GM10266 (cell line): Measurements from ENCODE around the gene NRXN3.

Experiments
- DNase-seq: peaks from one replicate; pipeline ENCODE4 v3.0.0; 2012; ENCODE audit errors: extremely low spot score
- CTCF ChIP-seq: IDR thresholded peaks from 2 replicates; pipeline ENCODE4 v1.5.1; 2012; ENCODE audit warnings: mild to moderate bottlenecking, low read depth; ENCODE audit not compliant: control insufficient read depth, insufficient read depth; ENCODE audit errors: missing control alignments

The NRXN3 gene

DNA sequence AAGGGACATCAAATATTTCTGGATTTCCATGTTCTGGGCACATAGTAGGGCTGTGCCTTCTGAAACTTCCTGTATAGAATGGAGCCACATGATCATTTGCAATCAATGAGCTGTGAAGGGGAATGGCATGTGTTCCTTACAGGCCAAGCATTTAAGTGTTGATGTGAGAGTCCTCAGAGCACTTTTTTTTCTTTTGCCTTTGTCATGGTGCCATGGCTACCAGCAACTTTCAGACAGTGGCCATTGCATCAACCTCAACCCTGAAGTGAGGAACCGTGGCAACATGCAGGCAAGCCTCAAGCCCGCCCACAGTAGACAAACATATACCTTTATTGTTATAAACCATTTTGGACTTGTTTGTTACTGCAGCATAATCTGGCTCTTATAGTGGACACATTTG, 948.1 kb downstream of the NRXN3 start:
- no peak for DNase-seq
- no peak for TF ChIP-seq CTCF

DNA sequence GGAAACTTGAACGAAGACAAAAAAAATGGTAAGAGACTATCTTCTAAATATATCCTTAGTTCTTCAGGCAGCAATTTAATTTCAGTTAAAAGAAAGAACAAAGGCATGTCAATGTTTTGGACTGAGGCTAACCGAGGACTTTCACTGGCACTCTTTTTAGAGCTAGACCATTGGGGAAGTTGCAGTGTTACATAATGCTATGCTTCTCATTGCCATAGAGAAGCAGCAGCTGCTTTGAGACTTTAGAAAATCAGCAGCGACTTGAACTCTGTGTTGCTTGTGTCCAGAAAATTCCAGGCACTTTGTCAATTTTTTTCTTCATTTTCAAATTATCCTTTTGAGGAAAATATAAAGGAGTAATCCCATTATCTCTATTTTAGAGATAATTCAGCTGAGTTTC, 964.2 kb downstream of the NRXN3 start:
- TF ChIP-seq CTCF: no peak

DNA sequence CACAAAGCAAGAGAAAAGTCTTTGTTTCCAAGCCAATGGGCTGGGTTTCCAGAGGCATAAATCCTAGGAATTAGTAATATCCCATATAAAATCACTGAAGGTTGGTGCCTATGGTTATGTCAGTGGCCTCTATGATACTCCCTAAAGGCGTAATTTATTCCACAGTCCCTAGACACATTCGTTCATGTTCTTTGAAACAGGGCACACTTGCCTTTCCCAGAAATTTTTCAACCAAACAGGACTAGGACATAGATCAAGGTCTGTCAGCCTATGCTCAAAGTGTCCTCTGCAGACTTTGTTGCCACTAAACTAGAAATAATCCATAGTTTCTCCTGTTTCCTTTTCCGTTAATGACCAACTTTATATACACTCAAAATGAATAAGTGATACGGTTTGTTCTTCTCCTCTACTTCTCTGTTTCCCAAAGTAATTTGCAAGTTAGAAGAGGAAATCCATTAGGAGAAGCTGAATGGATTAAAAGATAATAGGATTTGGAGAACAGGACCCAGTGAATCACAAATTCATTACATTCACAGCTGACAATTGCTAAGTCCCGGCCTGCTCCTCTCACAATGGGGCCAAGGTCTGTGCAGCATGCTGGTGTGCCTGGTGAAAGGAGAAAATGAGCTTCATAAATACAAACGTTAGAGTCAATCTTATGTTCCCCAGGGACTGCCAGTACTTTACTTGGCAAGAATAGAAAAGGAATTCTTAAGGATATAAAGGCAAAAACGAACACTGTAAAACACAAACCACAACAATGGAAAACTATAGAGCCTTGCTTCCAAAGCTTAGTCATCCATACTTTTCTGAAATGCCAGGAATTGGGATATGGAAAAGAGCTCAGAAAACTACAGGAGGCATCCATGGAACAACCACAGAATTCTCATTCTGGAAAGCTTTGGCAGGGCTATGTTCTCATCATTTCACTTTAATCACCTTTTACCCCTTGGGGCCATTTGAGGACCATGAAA, 966.2 kb downstream of the NRXN3 start:
- TF ChIP-seq CTCF: no peak
- DNase-seq: no peak

More for the DNA sequence above, 964.2 kb downstream of the NRXN3 start:
- DNase-seq: no peak

DNA sequence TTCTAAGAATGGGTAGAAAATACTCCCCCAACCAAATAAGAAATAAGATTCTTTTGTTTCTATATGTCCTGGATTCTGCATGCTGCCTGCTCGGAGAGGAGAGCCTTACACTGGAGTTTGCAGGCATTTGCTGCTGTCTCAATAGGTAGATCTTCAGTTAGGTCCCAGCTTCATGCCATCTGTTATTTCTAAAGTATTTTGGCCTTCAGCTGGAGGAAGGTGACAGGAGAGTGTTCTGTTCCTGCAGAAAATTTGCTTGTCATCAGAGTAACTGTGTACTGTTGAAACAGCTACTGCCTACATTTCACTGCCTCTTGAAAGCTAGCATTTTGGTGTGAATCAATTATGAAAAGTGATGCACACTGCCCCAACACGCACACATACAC, 966.9 kb downstream of the NRXN3 start:
- no peak for TF ChIP-seq CTCF
- DNase-seq: no peak

- no peak for TF ChIP-seq CTCF
- no peak for DNase-seq
These were observed 967.7 kb downstream of the NRXN3 start for GRCh38 chr14:79137836-79138235.

DNA sequence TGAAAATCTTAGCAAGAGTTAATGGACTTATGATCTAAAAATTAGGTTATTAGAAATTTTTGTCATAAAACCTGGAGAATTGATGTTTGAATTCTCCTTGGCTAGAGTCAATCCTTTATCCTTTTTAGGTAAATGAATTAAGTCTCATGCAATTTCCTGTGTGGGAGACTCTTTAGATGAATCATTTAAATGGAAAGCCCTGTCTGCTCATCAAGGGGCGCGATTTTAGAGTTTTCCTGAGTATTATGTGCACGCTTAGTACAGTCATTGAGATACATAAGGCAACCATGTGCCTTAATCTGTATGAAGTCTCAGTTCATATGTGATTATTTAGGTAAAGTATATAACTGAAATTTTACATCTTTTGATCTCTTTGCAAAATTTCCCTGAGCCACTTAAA, 974.7 kb downstream of the NRXN3 start:
- DNase-seq: no peak
- no peak for TF ChIP-seq CTCF

DNA sequence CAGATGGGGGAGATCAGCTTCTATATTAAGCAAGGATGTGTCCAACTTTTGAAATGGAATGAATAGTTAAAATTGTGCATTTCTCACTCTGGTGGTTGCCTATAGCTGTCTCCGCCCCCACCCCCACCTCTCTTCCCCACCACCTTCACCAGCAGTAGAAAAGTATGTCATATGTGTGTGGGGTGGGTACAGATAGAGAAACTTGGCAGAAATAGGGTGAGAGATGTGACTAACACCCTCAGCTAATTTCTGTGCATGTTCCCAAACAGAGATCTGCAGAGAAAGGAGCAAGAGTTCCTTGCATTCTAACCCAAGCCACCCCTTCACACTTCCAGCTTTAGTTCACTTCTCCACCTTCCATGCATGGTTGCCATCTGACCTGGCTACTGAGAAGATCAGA, 980.1 kb downstream of the NRXN3 start:
- DNase-seq: no peak
- no peak for TF ChIP-seq CTCF
